LNCAP (cell line): Measurements from ENCODE around the gene SPOCK2.

ENCODE experiments used
- CTCF ChIP-seq: fragments of 450-650 bp; IDR thresholded peaks from 2 replicates; pipeline ENCODE4 v1.5.1; 2017; ENCODE audit warnings: mild to moderate bottlenecking

Gene SPOCK2

DNA sequence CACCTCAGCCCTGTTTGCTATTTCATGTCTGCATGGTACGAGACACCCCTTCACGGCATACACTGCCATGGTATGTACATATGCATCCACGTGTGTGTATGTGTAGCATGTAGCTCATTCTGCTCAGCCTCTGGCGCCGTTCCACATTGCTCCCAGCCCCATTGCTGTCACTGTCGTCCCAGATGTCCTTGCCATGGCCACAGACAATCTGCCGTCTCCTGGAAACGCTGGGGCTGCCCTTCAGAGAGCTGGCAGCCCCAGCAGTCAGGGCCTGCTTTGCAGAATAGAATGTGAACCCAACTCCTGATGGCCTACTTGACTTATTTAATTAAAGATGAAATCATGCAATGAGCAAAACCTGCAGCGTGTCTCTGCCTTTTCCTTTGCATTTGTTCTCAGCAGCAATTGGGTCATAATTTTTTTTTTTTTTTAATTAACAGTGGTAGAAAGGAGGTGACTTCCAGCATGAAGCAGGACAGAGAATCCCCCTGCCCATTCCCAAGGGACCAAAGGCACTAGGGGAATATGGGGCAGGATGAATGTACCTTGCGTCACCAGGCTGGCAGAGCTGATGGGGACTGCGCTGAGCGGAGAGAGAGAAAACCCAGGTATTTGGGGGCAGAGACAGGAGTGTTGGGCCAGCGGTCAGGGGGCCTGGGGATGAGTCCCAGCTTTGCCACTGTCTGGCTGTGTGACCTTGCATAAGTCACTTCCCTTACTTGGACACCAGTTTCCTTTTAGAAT, 75.0 kb downstream of the SPOCK2 start:
- TF ChIP-seq CTCF: no peak

GRCh38 chr10:72012796-72013195, 75.6 kb downstream of the SPOCK2 start:
- TF ChIP-seq CTCF: no peak

- no peak for TF ChIP-seq CTCF
Measured at GRCh38 chr10:72011976-72012512, 76.3 kb downstream of the SPOCK2 start.

DNA sequence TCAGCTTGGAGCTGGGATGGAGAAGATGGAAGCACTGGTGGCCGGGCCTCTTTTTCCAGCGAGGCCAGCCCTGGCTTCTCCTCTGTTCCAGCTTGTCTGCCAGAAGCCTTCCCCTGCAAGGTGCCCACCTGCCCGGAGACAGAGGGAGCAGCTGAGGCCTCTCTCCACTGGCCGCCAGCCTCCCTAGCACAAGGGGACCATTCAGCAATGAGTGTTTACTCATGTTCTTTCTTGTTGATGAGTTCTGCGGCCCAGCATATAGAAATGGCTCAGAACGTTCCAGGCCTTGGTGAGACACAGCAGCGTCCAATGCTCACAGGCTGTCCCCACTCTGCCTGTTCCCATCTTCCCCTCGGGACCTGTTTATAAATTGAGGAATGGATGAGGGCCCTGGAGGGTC, 76.9 kb downstream of the SPOCK2 start:
- no peak for TF ChIP-seq CTCF

DNA sequence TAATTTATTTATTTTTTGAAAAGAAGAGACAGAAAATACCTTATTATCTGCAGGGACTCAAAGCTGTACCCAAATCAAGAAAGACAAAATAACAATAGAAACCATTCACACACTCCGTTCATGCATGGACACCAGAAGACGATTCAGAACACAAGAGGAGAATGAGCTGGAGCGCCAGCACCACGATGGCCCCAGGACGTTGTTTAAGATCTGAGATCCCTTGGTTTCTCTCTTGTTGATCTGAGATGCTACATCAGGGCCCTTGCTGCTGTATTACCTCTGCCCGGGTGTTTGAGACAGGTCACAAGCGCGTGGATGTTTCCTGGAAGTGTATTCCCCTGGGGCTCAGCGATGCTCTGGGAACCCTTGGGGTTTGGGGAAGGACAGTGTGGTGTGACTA, 77.3 kb downstream of the SPOCK2 start:
- no peak for TF ChIP-seq CTCF

GRCh38 chr10:72010234-72010973, 77.9 kb downstream of the SPOCK2 start:
- TF ChIP-seq CTCF: no peak

DNA sequence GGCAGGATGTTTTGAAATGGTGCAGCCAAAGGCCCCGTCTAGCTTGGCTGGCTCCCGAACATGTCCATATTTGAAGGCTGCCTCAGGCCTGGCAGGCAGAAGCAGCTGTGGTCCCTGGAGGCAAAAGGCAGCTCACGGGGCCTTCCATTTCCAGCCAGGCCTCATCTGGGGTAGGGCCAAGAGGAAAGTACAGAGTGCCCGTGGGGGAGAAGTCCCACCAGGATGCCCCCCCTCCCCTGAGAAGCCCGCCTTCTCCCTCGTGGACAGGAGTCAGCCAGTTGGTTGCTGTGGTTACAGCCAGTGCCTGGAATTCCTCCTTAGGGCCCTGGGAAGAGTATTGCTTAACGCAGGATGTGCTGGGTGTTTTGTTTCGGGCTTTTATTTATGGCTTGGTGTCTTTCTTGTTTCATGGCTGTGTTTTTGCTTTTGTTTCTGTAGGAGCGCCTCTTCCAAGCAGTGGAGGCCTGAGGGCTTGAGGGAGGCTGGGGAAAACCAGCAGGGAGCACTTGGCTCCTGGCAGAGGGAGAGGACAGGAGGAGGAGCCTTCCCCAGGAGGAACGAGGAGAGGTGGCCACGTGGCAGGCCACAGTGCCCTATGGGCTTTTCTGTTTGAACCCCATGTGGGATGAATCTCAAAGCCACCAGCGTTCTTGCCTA, 78.8 kb downstream of the SPOCK2 start:
- TF ChIP-seq CTCF: no peak
